Stimulated activated CD4-positive, alpha-beta T cell treated with anti-CD3 and anti-CD28 coated beads, Interleukin-4, amount 100 ng/mL, for 48 hours (primary cell): ENCODE measurements around the gene MAGEA1.
"Not testable (repeated sequence)": the region's sequence is repeated elsewhere in the genome, so short reads cannot be mapped to it uniquely, and the experiment has no call there.

Source experiments
- DNase-seq, 2 donors: peaks; one replicate each; pipeline ENCODE4 v3.0.0-alpha.2; 2020; ENCODE audit warnings: low read depth in 2 of 2

MAGEA1 gene, protein sequence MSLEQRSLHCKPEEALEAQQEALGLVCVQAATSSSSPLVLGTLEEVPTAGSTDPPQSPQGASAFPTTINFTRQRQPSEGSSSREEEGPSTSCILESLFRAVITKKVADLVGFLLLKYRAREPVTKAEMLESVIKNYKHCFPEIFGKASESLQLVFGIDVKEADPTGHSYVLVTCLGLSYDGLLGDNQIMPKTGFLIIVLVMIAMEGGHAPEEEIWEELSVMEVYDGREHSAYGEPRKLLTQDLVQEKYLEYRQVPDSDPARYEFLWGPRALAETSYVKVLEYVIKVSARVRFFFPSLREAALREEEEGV

DNA sequence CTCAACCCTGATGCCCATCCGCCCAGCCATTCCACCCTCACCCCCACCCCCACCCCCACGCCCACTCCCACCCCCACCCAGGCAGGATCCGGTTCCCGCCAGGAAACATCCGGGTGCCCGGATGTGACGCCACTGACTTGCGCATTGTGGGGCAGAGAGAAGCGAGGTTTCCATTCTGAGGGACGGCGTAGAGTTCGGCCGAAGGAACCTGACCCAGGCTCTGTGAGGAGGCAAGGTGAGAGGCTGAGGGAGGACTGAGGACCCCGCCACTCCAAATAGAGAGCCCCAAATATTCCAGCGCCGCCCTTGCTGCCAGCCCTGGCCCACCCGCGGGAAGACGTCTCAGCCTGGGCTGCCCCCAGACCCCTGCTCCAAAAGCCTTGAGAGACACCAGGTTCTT is at the start of gene MAGEA1:
TSS of gene MAGEA1 (plus strand) at position 154 of the 400 bp plus-strand sequence. CDS start 3,106 bp downstream, outside the sequence.
- DNase-seq, result no peak

DNA sequence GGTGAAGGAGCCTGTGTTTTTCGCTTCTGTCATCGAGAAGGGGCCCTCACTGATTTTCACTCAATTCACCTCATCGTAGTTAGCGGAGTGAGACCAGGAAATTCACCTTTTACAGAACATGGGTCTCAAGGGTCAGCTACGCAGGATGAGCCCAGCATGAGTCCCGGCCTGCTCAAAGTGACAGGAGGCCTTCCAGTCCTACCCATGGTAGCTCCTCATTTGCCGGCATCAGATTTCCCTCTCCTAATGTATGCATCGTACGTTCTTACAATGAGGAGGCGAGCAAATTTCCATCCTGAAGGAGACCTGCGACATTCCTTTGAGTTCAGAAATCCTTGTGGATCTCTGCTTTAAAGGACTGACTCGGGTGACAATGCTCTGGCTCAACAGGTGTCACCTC is 46.2 kb upstream of the MAGEA1 start:
- DNase-seq, result not testable (repeated sequence)

GRCh38 chrX:153139074-153139473 is 40.0 kb upstream of the MAGEA1 start:
- DNase-seq, result not testable (repeated sequence)

DNA sequence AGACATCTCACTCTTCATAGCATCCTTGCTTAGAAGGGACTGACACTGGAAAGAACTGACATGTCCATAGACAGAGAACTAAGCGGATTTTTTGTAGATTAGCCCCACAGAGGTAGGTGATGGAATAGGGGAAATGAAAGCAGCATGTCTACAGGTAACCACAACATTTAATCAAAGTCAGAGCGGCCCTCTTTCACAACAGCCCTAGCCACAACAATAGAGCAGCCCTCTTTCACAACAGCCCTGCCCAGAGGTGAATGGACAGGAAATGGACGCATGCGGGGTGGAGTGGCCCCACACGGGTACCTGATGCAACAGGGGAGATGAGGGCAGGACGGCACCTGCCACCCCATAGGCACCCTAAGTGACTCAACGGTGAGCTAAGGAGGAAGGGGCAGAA is 32.8 kb upstream of the MAGEA1 start:
- not testable (repeated sequence) for DNase-seq

DNA sequence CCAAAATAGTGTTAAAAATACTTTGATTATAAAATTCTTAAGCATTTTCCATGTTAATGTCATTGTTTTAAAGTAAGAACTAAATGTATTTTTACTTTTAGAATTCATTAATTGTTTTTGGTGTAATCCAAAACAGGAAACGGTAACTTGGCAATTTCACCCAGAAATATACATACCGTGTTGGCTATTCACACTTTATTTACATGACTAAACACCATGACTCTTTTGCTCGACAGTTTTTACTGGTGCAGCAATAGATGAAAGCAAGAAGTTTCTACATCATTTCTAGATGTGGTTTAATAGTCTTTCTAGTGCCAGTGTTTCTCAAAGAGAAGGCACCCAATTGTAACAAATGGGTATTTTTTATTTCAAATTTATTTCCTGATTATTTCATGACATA is 25.6 kb upstream of the MAGEA1 start:
- DNase-seq, result no peak

- DNase-seq, result no peak
Observed at GRCh38 chrX:153157450-153157849, 21.6 kb upstream of the MAGEA1 start.

DNA sequence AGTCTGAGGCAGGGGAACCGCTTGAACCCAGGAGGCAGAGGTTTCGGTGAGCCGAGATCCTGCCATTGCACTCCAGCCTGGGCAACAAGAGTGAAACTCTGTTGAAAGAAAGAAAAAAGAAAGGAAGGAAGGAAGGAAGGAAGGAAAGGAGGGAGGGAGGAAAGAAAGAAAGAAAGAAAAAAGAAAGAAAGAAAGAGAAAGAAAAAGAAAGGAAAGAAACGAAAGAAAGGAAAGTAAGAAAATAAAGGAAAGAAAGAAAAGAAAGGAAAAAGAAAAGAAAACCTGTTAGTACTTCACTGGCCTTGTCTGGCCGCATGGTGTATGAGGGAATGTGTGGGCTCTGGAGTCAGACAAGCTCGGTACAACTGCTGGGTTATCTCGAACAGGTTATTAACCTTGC is 20.8 kb upstream of the MAGEA1 start:
- no peak for DNase-seq

GRCh38 chrX:153161952-153162351 is 17.1 kb upstream of the MAGEA1 start:
- no peak for DNase-seq

GRCh38 chrX:153164733-153165132 is 14.4 kb upstream of the MAGEA1 start:
- no peak for DNase-seq

GRCh38 chrX:153168423-153168822 is 10.7 kb upstream of the MAGEA1 start:
- not testable (repeated sequence) for DNase-seq

GRCh38 chrX:153181822-153182221 is 2.7 kb downstream of the MAGEA1 start:
- DNase-seq, result no peak

DNA sequence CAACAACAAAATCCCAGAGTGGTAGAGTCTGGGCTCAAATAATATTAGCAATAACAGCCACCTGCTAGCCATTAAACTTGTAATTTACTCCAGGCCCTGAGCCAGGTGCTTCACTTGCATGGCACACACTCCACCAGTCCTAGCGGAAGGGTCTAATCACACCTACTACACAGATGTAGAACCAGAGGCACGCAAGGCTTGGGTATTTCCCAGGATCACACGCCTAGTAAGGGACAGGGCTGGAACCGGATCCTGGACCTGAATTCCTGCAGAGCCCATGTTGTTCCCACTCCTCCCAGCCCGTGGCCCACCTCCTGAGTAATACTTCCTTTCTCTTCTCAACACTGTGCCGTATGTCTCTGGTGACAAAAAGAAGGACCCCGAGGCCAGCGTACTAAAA is 5.7 kb downstream of the MAGEA1 start:
- DNase-seq, result no peak

DNA sequence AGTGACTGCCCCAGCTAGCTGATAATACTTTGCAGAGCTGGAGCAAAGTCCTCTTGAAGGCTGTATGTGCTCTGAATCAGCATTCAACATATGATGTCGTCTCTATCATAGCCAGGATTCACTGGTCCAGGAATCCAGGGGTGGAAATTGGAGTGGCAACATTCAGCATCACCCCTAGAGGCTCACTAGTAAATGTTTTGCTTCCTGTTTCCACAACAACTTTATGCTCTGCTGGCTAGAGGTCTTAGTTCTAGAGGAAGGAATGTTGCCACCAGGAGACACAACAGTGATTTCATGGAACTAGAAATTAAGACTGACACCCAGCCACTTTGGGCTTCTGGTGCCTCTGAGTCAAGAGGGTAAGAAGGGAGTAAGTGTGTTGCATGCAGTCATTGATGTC is 11.3 kb downstream of the MAGEA1 start:
- no peak for DNase-seq

GRCh38 chrX:153200462-153200861 is 21.4 kb downstream of the MAGEA1 start:
- no peak for DNase-seq

GRCh38 chrX:153206425-153207046 is 27.5 kb downstream of the MAGEA1 start:
- DNase-seq, result no peak

DNA sequence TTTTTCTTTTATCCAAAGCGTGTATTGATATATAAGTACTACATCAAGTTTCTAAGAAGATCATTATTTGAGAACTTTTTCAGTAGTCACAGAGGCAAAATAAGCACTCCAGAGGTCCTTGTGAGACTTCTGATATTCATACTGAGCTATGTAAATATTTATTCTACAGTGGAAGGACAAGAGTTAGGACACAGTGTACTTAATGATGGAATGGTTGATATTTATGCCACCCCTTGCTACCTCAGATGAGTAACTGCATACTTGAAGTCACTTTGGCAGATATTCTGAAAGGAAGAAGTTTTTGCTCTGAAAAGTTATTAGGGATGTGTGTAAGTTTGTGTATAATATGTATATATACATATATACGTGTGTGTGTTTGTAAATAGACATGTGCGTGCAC is 30.3 kb downstream of the MAGEA1 start:
- no peak for DNase-seq

- no peak for DNase-seq
Observed at GRCh38 chrX:153214934-153215333, 35.9 kb downstream of the MAGEA1 start.

DNA sequence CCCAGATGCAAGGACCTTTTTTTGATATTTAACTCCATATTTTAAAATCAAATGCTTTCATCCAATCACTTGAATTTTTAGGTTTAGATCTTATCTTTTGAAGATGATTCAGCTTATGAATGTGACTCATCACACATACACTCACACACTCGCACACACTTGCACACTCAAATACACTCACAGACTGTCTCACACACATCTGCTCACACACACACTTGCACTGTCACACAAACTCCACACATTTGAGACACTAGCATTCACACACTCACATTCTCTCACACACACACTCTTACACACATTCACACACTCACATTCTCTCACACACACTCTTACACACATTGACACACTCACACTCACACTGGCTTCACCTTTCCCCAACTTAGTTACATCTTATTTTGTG is 37.8 kb downstream of the MAGEA1 start:
- DNase-seq, result no peak

DNA sequence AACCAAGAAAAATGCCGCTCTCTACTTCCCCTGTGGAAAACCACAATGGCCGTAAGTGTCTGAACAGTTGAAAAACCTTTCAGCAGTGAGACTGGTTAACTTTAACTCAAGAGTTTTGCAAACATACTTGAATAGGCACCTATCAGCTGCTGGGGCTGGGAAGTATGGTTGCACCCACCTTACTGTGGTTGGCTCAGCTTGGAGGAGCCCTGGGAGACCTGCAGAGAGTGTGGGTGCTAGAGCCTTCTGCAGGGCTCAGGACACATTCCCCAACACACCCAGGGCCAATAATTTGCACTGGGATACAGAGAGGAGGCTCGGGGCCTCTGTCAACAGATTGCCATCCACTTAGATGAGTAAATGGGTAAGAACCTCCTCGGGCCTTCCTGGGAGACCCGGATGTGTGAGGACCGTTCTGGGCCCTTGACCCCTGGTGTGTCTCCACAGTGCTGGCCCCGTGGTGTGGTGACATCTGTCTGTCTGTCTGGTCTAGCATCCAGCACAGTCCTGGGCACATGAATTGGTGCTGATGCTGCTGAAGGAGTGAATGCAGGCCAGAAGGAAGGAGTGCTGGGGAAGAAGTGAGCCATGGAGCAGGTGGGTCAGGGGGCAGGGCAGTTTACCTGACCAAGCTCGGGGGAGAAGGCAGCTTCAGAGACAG is 46.5 kb downstream of the MAGEA1 start:
- no peak for DNase-seq

- peak in 1 of 2 donors; percentile 1 for DNase-seq
Observed at GRCh38 chrX:153226344-153227185, 47.5 kb downstream of the MAGEA1 start.
